Osteoblast (primary cell): Measurements from ENCODE around the gene ENTR1. TPM values are rescaled to one million over a fixed set of nuclear protein-coding genes. Genes with fewer than 3 reads are reported as not detected.

Experiments
- DNase-seq: peaks from one replicate; pipeline ENCODE4 v3.0.0; 2011; ENCODE audit warnings: low spot score, mixed read lengths; ENCODE audit not compliant: insufficient read length; ENCODE audit errors: missing footprints
- H2AFZ ChIP-seq: 2 replicates; pipeline ENCODE4 v1.6.0; 2011; ENCODE audit warnings: mild to moderate bottlenecking, low read length
- H3K27ac ChIP-seq: 2 replicates; pipeline ENCODE4 v1.5.1; 2011; ENCODE audit warnings: mild to moderate bottlenecking, low read depth, low read length, moderate library complexity
- H3K27me3 ChIP-seq: 2 replicates; pipeline ENCODE4 v1.6.0; 2012; ENCODE audit warnings: mild to moderate bottlenecking, control low read depth, inconsistent platforms, low read length, moderate library complexity; ENCODE audit not compliant: insufficient read depth
- H3K36me3 ChIP-seq: 2 replicates; pipeline ENCODE4 v1.5.1; 2011; ENCODE audit warnings: mild to moderate bottlenecking, low read length, control low read depth, moderate library complexity; ENCODE audit not compliant: insufficient read depth
- H3K4me1 ChIP-seq: 2 replicates; pipeline ENCODE4 v1.5.1; 2011; ENCODE audit warnings: mild to moderate bottlenecking, low read length, control low read depth, moderate library complexity; ENCODE audit not compliant: insufficient read depth
- H3K4me2 ChIP-seq: 2 replicates; pipeline ENCODE4 v1.6.0; 2011; ENCODE audit warnings: mild to moderate bottlenecking, low read length; ENCODE audit not compliant: insufficient read depth
- H3K4me3 ChIP-seq: fragments of 200-600 bp; sonication (generic); 3 replicates; pipeline ENCODE4 v1.5.1; 2012; ENCODE audit warnings: mild to moderate bottlenecking, low read length, inconsistent platforms; ENCODE audit not compliant: insufficient read depth
- H3K79me2 ChIP-seq: 2 replicates; pipeline ENCODE4 v1.6.0; 2012; ENCODE audit warnings: mild to moderate bottlenecking, low read length, control low read depth, inconsistent platforms; ENCODE audit not compliant: insufficient read depth
- H3K9me3 ChIP-seq: 2 replicates; pipeline ENCODE4 v1.5.1; 2011; ENCODE audit warnings: low read depth, low read length, control low read depth
- H4K20me1 ChIP-seq: 2 replicates; pipeline ENCODE4 v1.6.0; 2012; ENCODE audit warnings: mild to moderate bottlenecking, low read length, control low read depth; ENCODE audit not compliant: insufficient read depth
- CTCF ChIP-seq: IDR thresholded peaks from 2 replicates; pipeline ENCODE4 v1.5.1; 2011; ENCODE audit warnings: mild to moderate bottlenecking, low read depth, low read length, moderate library complexity; ENCODE audit errors: extremely low read depth
- total RNA-seq: library from RNA; depleted of rRNA; stranded (reverse); fragments of >200 nt; gene quantifications from 2 replicates; pipeline ENCODE4 v1.2.3, GENCODE V29; 2012

The ENTR1 gene
- total RNA-seq, 1 donor = 40.2 TPM

DNA sequence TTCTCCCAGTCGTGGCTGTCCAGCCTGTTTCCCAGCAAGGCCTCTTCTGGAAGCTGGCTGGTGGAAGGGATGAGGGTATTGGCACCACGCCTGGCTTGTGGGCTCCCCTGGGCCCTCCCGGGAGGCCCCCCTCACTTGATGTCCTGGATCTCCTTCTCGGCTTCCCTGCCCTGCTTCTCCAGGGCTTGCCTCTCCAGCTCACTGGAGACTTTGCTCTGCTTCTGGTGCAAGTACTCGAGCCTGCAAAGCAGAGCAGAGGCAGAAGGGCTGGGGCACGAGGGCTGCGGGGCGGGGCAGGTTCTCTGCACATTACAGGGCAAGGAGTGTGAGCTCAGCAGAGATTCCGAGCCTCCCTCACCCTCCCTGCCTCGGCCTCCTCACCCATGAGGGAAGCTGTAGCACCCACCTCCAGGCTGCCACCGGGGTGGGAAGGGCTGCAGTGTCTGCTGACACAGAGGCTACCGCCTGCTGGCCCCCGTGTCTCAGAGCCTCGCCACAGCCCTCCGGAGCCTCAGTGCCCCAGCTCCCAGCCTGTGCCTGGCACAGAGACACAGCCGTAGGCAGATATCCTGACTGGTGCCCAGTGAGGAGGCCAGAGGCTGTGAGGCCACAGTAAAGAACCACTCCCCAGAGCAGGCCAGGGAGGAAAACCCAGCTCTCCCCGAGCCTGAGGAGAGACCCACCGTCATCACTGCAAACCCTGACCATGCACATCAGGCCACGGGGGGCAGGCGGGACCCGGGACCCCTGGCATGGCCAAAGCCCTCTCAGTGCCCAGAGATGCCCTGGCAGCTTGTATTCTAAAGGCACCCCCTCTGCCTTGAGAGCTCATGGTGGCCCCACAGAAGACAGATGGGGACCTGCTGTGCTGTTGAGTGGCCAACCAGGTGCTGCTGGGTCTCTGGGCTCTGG is 17.6 kb downstream of the ENTR1 start:
- H3K4me1 ChIP-seq = no peaks in the 10 kb centered on the region
- DNase-seq = no peak
- H4K20me1 ChIP-seq = peaks cover 9% of the 10 kb centered on the region
- no peak overlapping the region for H3K4me2 ChIP-seq
- no peak overlapping the region for H2AFZ ChIP-seq
- peaks cover 11% of the 10 kb centered on the region for H3K79me2 ChIP-seq
- no peak overlapping the region for H3K27ac ChIP-seq
- peaks cover 77% of the 10 kb centered on the region for H3K36me3 ChIP-seq
- no peak for TF ChIP-seq CTCF
- H3K4me3 ChIP-seq = no peak overlapping the region
- no peaks in the 10 kb centered on the region for H3K9me3 ChIP-seq
- no peaks in the 10 kb centered on the region for H3K27me3 ChIP-seq

DNA sequence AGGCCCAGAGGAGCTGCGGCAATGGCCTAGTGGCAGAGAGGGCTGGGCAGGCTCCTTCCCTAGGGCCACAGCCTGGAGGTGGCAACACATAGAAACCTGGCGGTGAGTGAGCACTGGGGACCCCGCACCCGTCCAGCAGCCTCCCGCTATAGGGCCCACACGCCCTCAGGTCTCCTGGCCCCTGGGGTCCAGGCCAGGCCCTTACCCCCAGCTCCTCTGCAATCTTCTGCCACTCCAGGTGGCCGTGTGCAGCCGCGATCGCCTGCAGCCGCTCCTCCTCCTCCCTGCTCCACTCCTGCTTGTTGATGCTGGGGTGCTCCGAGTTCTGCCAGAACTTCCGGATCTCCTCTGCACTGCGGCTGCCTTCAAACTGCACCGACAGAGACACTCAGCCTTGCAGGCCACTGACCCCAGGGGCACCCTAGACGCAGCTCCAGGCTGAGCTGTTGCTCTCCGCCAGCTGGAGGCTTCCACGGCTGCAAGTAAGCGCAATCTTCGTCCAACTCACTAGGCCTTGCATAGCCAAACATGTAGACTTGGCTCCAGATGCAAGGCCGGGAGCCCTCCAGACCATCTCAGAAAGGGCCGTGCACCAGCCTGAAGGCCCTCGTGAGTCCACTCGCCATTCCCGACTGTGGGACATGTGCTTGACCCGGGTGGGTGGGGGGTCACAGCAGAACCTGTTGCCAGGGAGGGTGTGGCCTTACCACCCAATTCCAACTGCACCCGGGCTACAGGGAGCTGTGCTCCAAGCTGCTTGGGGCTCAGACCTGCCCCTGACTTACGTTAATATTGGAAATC is 18.5 kb downstream of the ENTR1 start:
- H4K20me1 ChIP-seq = peaks cover 9% of the 10 kb centered on the region
- no peak overlapping the region for H2AFZ ChIP-seq
- no peak overlapping the region for H3K4me2 ChIP-seq
- H3K36me3 ChIP-seq = peaks cover 78% of the 10 kb centered on the region
- TF ChIP-seq CTCF = no peak
- no peak for DNase-seq
- no peaks in the 10 kb centered on the region for H3K27me3 ChIP-seq
- H3K79me2 ChIP-seq = peaks cover 6% of the 10 kb centered on the region
- H3K4me3 ChIP-seq = no peak overlapping the region
- no peaks in the 10 kb centered on the region for H3K9me3 ChIP-seq
- H3K27ac ChIP-seq = no peak overlapping the region
- no peaks in the 10 kb centered on the region for H3K4me1 ChIP-seq

GRCh38 chr9:136389396-136389795 is 21.0 kb downstream of the ENTR1 start:
- no peaks in the 10 kb centered on the region for H3K4me1 ChIP-seq
- no peak overlapping the region for H2AFZ ChIP-seq
- peaks cover 4% of the 10 kb centered on the region for H4K20me1 ChIP-seq
- H3K79me2 ChIP-seq = no peaks in the 10 kb centered on the region
- H3K27me3 ChIP-seq = no peaks in the 10 kb centered on the region
- H3K27ac ChIP-seq = no peak overlapping the region
- H3K36me3 ChIP-seq = peaks cover 76% of the 10 kb centered on the region
- no peak overlapping the region for H3K4me3 ChIP-seq
- TF ChIP-seq CTCF = no peak
- H3K4me2 ChIP-seq = no peak overlapping the region
- no peaks in the 10 kb centered on the region for H3K9me3 ChIP-seq
- DNase-seq = no peak

DNA sequence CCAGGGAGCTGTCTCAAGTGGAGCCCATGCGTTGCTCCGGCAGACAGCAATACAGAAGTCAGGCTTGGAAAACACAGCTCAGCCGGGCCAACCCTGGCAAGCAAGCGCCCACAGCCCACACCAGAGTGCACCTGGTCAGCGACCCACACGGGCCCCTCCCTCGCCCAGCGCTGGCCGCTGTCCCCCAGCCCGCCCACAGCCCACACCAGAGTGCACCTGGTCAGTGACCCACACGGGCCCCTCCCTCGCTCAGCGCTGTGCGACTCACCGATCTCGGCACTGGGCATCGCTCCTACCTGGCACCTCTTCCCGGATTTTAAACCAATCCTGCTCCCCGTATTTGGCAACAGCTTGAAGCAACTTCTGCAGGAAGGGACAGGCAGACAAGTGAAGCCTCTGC is 23.2 kb downstream of the ENTR1 start:
- no peak overlapping the region for H3K27ac ChIP-seq
- H3K9me3 ChIP-seq = no peaks in the 10 kb centered on the region
- no peaks in the 10 kb centered on the region for H3K27me3 ChIP-seq
- no peak overlapping the region for H2AFZ ChIP-seq
- peaks cover 4% of the 10 kb centered on the region for H4K20me1 ChIP-seq
- no peak overlapping the region for H3K4me2 ChIP-seq
- H3K36me3 ChIP-seq = peaks cover 77% of the 10 kb centered on the region
- H3K4me3 ChIP-seq = no peak overlapping the region
- no peaks in the 10 kb centered on the region for H3K79me2 ChIP-seq
- H3K4me1 ChIP-seq = no peaks in the 10 kb centered on the region
- no peak for DNase-seq
- no peak for TF ChIP-seq CTCF
